HL-60 (cell line): ENCODE results near the gene PIERCE2.

Experiments used
- CTCF ChIP-seq: IDR thresholded peaks from one replicate; pipeline ENCODE4 v1.5.1; 2011; ENCODE audit warnings: low read length, control low read depth, inconsistent platforms; ENCODE audit not compliant: insufficient read depth
- POLR2AphosphoS5 ChIP-seq: IDR thresholded peaks from 2 replicates; pipeline ENCODE4 v1.6.1; 2012; ENCODE audit warnings: low read depth
- REST ChIP-seq: IDR thresholded peaks from 2 replicates; pipeline ENCODE4 v1.6.1; 2012; ENCODE audit warnings: low read depth; ENCODE audit not compliant: insufficient replicate concordance
- SPI1 ChIP-seq: IDR thresholded peaks from 2 replicates; pipeline ENCODE4 v1.6.1; 2012; ENCODE audit warnings: low read depth, mild to moderate bottlenecking, borderline replicate concordance

- no peak for TF ChIP-seq CTCF
- no peak for TF ChIP-seq SPI1
- TF ChIP-seq POLR2AphosphoS5: no peak
- no peak for TF ChIP-seq REST
These were observed 13.8 kb downstream of the PIERCE2 start for GRCh38 chr15:55422089-55422488.
